GM18517 (cell line): ENCODE results near the gene TBL1Y.
"Not testable (repeated sequence)": the region's sequence is repeated elsewhere in the genome, so short reads cannot be mapped to it uniquely, and the experiment has no call there.

Source experiments
- ATAC-seq: cut with Tn5 transposase; IDR thresholded peaks from one replicate; pipeline ENCODE4 v1.9.1; 2021; ENCODE audit warnings: mild to moderate bottlenecking, moderate library complexity; ENCODE audit not compliant: unreplicated experiment

TBL1Y gene

GRCh38 chrY:6972271-6972887 lies 61.9 kb downstream of the TBL1Y start:
- ATAC-seq, result no peak

GRCh38 chrY:6974971-6975370 lies 64.5 kb downstream of the TBL1Y start:
- ATAC-seq, result no peak

GRCh38 chrY:6977783-6978182 lies 67.3 kb downstream of the TBL1Y start:
- no peak for ATAC-seq

GRCh38 chrY:6983221-6983620 lies 72.7 kb downstream of the TBL1Y start:
- ATAC-seq, result no peak

GRCh38 chrY:6987811-6988210 lies 77.3 kb downstream of the TBL1Y start:
- no peak for ATAC-seq

GRCh38 chrY:6989886-6990620 lies 79.6 kb downstream of the TBL1Y start:
- ATAC-seq, result no peak

GRCh38 chrY:6992041-6992440 lies 81.5 kb downstream of the TBL1Y start:
- ATAC-seq, result no peak

- ATAC-seq, result no peak
Measured at GRCh38 chrY:6995987-6996386, 85.5 kb downstream of the TBL1Y start.

- ATAC-seq, result no peak
Measured at GRCh38 chrY:6997503-6998066, 87.1 kb downstream of the TBL1Y start.

GRCh38 chrY:6999905-7000304 lies 89.4 kb downstream of the TBL1Y start:
- no peak for ATAC-seq

- no peak for ATAC-seq
Measured at GRCh38 chrY:7002581-7002980, 92.1 kb downstream of the TBL1Y start.

GRCh38 chrY:7007911-7008310 lies 97.4 kb downstream of the TBL1Y start:
- no peak for ATAC-seq

- no peak for ATAC-seq
Measured at GRCh38 chrY:7008578-7009355, 98.3 kb downstream of the TBL1Y start.

- ATAC-seq, result no peak
Measured at GRCh38 chrY:7013051-7013450, 102.6 kb downstream of the TBL1Y start.

- no peak for ATAC-seq
Measured at GRCh38 chrY:7016521-7016920, 106.0 kb downstream of the TBL1Y start.

GRCh38 chrY:7017244-7018080 lies 107.0 kb downstream of the TBL1Y start:
- no peak for ATAC-seq

- no peak for ATAC-seq
Measured at GRCh38 chrY:7039037-7039436, 128.5 kb downstream of the TBL1Y start.

- ATAC-seq, result no peak
Measured at GRCh38 chrY:7040662-7041061, 130.2 kb downstream of the TBL1Y start.

- ATAC-seq, result no peak
Measured at GRCh38 chrY:7041983-7042382, 131.5 kb downstream of the TBL1Y start.

- not testable (repeated sequence) for ATAC-seq
Measured at GRCh38 chrY:7052461-7052860, 142.0 kb downstream of the TBL1Y start.

GRCh38 chrY:7056886-7057285 lies 146.4 kb downstream of the TBL1Y start:
- ATAC-seq, result no peak
